ENCODE results near the gene C2orf81. TPM values are rescaled to one million over a fixed set of nuclear protein-coding genes. Genes with fewer than 3 reads are reported as not detected.

C2orf81 gene
- total RNA-seq, 8 experiments from 2014 or later: 1.6 to 5.8 (median 2.7) TPM

GRCh38 chr2:74439803-74440377, 18.5 kb upstream of the C2orf81 start:
- ATAC-seq (replicated peaks in 6 of 8): peak; percentile 41 to 68 (median 56)
- H3K27ac ChIP-seq: peak overlapping the region in 1 of 2 donors; percentile 5

GRCh38 chr2:74439373-74439772, 18.0 kb upstream of the C2orf81 start:
- Histone ChIP-seq H3K27ac (no peak overlapping the region), H3K4me3 (peak overlapping the region in 4 of 5 donors; percentile 16 to 32 (median 29)), H3K4me1 (replicated peaks in 1 of 2) (peaks cover 17 to 18% of the 10 kb centered on the region in 2 donors)
- 13 to 40% (median 18%) methylated on average over 1 to 2 of the region's 3 CpGs; no CpG with 5 or more reads in 7 of the 10 experiments for WGBS, 10 experiments
- in situ Hi-C loops (cut with MboI; ENCODE audit: low pct_unique_long_range_greater_than_20kb in 2 of 9, low sequenced_read_pairs in 9 of 9, unreplicated experiment in 9 of 9): no loop called here
- no peak for ATAC-seq (replicated peaks in 6 of 8)

More at GRCh38 chr2:74439803-74440377, 18.5 kb upstream of the C2orf81 start:
- in situ Hi-C loops (cut with MboI; ENCODE audit: low pct_unique_long_range_greater_than_20kb in 2 of 9, low sequenced_read_pairs in 9 of 9, unreplicated experiment in 9 of 9): no loop called here
- H3K4me3 ChIP-seq: peak overlapping the region; percentile 9 to 32 (median 28)
- peaks cover 17 to 18% of the 10 kb centered on the region in 2 donors for H3K4me1 ChIP-seq (replicated peaks in 1 of 2)
- WGBS, 10 experiments: 0 to 23% (median 6%) methylated on average over 1 to 8 of the region's 14 CpGs; no CpG with 5 or more reads in 3 of the 10 experiments

DNA sequence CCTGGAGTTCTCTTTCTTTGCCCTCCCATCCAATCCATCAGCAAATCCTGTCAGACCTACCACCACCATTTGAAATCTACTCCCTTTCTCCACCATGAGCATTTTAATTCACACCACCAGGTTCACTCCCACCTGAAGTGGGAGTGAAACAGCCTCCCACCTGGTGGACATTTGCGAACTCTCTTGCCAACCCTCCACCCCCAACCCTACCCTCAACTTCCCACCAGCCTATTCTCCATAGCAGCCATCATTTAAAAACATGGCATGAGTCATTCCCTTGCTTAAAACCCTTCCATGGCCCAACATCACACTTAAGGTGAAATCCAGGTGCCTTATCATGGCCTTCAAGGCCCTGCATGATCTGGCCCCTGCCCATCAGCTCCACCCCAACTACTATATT, 16.8 kb upstream of the C2orf81 start:
- in situ Hi-C loops (cut with MboI; ENCODE audit: low pct_unique_long_range_greater_than_20kb in 2 of 9, low sequenced_read_pairs in 9 of 9, unreplicated experiment in 9 of 9): no loop called here
- peaks cover 17 to 18% of the 10 kb centered on the region in 2 donors for H3K4me1 ChIP-seq (replicated peaks in 1 of 2)
- no peak overlapping the region for H3K4me3 ChIP-seq
- WGBS, 10 experiments: 83 to 100% methylated on average over 1 of the region's 1 CpG; no CpG with 5 or more reads in 8 of the 10 experiments
- ATAC-seq (replicated peaks in 6 of 8): no peak
- no peak overlapping the region for H3K27ac ChIP-seq

DNA sequence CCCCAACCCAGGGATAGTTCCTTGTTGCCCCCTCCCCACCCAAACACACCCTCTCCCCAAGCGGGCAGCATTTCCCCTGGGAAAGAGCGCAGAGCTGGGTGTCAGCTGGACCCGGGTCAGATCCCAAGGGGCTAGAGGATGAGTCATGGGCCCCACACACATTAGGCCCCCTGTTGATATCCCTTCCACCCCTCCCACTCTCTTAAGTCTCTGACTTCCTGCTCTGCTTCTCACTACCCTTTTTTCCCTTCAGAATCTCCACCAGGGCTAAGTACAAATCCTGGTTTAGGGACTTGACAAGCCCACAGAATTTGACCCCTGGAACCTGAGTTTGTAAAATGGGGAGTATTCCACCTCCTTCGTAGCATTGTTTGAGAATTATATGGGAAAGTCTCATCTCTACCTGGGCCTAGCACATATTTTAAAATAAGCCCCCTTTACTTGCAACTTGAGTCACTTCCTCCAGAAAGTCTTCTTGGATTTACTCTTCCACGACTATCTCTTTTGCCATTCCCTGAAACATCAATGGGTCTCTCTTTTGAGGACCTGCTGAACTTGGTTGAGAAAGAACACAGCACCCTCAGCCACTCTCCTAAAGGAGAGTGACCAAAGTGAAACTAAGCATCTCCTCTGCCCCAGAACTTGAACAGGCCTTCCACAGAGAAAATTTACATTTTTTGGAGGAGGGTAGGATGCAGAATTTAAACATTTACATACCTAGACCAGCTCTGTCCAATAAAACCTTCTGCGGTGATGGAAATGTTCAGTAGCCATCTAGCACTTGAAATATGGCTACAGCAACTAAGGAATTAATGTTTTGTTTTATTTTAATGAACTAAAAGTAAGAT, 15.7 kb upstream of the C2orf81 start:
- 41 to 93% (median 83%) methylated on average over 1 to 3 of the region's 6 CpGs; no CpG with 5 or more reads in 1 of the 10 experiments for WGBS, 10 experiments
- in situ Hi-C loops (cut with MboI; ENCODE audit: low pct_unique_long_range_greater_than_20kb in 2 of 9, low sequenced_read_pairs in 9 of 9, unreplicated experiment in 9 of 9): no loop called here
- H3K27ac ChIP-seq: no peak overlapping the region
- H3K4me3 ChIP-seq: no peak overlapping the region
- peaks cover 17 to 18% of the 10 kb centered on the region in 2 donors for H3K4me1 ChIP-seq (replicated peaks in 1 of 2)
- no peak for ATAC-seq (replicated peaks in 6 of 8)

GRCh38 chr2:74436111-74436805, 14.8 kb upstream of the C2orf81 start:
- no peak for ATAC-seq (replicated peaks in 6 of 8)
- Histone ChIP-seq H3K4me3 (no peak overlapping the region), H3K4me1 (replicated peaks in 1 of 2) (peaks cover 17 to 18% of the 10 kb centered on the region in 2 donors), H3K27ac (no peak overlapping the region)
- in situ Hi-C loops (cut with MboI; ENCODE audit: low pct_unique_long_range_greater_than_20kb in 2 of 9, low sequenced_read_pairs in 9 of 9, unreplicated experiment in 9 of 9): no loop called here
- WGBS, 10 experiments: 55 to 100% (median 94%) methylated on average over 1 to 21 of the region's 43 CpGs; no CpG with 5 or more reads in 3 of the 10 experiments

DNA sequence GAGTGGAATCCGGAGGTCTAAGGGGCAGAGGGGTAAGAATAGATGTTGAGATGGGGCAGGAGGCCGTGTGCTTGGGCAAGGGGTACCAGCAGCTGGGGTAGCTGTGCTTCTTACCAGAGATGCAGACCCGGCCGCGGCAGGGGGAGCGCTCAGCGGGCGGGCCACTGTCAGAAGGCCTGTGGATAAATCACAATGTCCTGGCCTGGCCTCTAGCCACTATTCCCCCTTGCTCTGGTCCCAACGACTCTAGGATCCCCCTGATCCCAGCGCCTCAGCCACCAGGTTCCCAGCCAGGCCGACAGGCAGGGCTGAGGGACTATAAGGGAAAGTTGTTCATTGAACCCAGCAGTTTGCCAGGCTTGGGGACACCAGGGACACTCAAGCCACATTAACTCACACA, 9.1 kb upstream of the C2orf81 start:
- in situ Hi-C loops (cut with MboI; ENCODE audit: low pct_unique_long_range_greater_than_20kb in 2 of 9, low sequenced_read_pairs in 9 of 9, unreplicated experiment in 9 of 9): no loop called here
- no peaks in the 10 kb centered on the region for H3K4me1 ChIP-seq (replicated peaks in 1 of 2)
- no peak overlapping the region for H3K27ac ChIP-seq
- peak in 1 of 8 experiments; percentile 16 for ATAC-seq (replicated peaks in 6 of 8)
- no peak overlapping the region for H3K4me3 ChIP-seq
- 67 to 91% methylated on average over 1 to 10 of the region's 11 CpGs; no CpG with 5 or more reads in 8 of the 10 experiments for WGBS, 10 experiments

DNA sequence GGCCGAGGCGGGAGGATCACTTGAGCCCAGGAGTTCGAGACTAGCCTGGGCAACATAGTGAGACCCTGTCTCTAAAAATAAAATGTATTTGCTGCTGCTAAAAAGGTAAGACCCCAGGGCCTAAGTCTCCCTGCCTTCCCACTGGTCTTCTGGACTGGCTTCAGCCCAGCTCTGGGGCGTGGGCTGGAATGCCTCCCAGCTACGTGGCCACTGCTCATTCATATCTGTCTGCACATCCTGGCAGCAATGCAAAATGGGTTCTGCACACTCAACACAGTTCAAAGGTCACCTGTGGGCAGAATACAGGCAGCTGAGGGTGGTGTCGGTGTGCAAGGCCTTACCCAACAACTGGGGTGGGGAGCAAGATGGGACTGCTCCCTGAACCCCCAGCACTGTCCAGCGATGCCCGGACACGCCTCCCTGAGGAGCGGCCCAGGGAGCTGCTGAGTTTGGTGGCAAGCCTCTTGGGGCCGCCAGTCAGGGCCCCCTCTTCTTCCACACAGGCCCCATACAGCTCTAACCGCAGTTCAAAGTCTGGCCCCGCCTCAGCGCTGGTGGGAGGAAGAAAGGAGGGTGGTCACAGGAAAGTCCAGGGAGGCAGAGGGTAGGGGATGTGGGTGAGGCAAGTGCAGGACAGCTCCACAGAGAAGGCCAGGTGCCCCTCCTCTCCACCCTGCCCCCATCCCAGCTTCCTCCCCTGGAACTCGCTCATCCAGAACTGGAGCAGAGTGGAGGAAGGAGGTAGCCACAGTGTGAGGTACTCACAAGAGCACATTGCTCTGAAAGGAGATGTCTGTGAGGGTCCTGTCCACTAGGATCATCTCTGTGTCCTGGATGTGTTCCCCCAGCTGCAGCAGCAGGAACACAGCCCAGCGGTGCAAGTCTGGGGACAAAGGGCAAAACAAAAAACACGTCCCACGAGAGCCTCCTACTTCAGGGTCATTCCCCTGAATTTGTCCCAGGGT, 8.3 kb upstream of the C2orf81 start:
- 33 to 100% (median 93%) methylated on average over 1 to 12 of the region's 18 CpGs; no CpG with 5 or more reads in 2 of the 10 experiments for WGBS, 10 experiments
- ATAC-seq (replicated peaks in 6 of 8): peak in 2 of 8 experiments; percentile 6 to 14
- Histone ChIP-seq H3K27ac (no peak overlapping the region), H3K4me1 (replicated peaks in 1 of 2) (no peaks in the 10 kb centered on the region), H3K4me3 (no peak overlapping the region)
- in situ Hi-C loops (cut with MboI; ENCODE audit: low pct_unique_long_range_greater_than_20kb in 2 of 9, low sequenced_read_pairs in 9 of 9, unreplicated experiment in 9 of 9): no loop called here

DNA sequence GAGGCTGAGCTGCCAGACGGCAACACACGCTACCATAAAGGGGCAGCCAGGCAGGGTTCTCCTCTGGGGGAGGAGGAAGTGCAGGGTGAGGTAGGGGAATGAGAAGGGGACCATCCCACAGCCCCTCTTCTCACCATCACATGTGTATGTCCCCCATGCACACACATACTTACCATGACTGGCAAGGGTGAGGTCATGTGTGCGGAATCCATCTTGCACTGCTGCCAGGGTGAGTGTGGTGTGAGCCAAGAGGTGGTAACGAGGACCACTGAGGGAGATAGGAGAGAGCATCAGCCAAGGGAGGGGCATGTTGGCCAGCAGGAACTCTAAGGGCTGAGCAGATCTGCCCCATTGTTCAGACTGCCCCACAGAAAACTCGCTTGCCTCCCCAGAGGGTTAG, 7.3 kb upstream of the C2orf81 start:
- in situ Hi-C loops (cut with MboI; ENCODE audit: low pct_unique_long_range_greater_than_20kb in 2 of 9, low sequenced_read_pairs in 9 of 9, unreplicated experiment in 9 of 9): no loop called here
- Histone ChIP-seq H3K4me1 (replicated peaks in 1 of 2) (no peaks in the 10 kb centered on the region), H3K27ac (no peak overlapping the region), H3K4me3 (no peak overlapping the region)
- 55 to 100% (median 100%) methylated on average over 1 to 3 of the region's 5 CpGs; no CpG with 5 or more reads in 5 of the 10 experiments for WGBS, 10 experiments
- ATAC-seq (replicated peaks in 6 of 8): no peak

- 25 to 86% (median 80%) methylated on average over 1 to 3 of the region's 3 CpGs; no CpG with 5 or more reads in 5 of the 10 experiments for WGBS, 10 experiments
- ATAC-seq (replicated peaks in 6 of 8): no peak
- Histone ChIP-seq H3K27ac (no peak overlapping the region), H3K4me3 (no peak overlapping the region), H3K4me1 (replicated peaks in 1 of 2) (peaks cover 0 to under 1% of the 10 kb centered on the region in 2 donors)
- in situ Hi-C loops (cut with MboI; ENCODE audit: low pct_unique_long_range_greater_than_20kb in 2 of 9, low sequenced_read_pairs in 9 of 9, unreplicated experiment in 9 of 9): no loop called here
These were observed 6.1 kb upstream of the C2orf81 start for GRCh38 chr2:74427551-74427950.

DNA sequence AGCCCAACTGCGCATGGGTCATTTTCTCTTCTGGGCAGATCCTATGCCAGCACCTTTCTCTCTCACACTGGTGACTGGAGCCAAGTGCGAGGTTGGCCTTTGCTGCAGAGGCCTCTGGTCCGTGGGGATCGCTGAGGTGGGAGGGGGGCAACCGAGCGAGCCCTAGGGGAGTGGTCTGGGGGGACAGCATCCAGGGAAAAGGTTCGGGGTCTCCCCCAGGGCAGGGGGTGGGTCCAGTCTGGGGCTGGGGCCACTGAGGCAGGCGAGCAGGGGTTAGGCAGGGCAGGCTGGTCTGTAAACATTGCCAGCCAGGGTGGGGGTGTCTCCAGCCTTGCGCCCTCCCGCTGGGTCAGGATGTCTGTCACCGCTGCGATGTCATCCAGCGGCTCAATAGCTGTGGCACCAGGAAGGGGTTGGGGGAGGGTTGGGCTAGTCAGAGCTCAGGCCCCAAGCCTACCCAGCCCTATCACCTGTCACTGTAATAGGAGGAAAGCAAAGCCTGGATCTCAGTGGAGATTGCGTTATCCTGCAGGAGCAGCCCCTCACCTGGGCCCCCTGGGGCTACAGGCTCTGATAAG, 4.9 kb upstream of the C2orf81 start:
- in situ Hi-C loops (cut with MboI; ENCODE audit: low pct_unique_long_range_greater_than_20kb in 2 of 9, low sequenced_read_pairs in 9 of 9, unreplicated experiment in 9 of 9): no loop called here
- ATAC-seq (replicated peaks in 6 of 8): no peak
- Histone ChIP-seq H3K4me1 (replicated peaks in 1 of 2) (peaks cover 0 to 5% of the 10 kb centered on the region in 2 donors), H3K4me3 (no peak overlapping the region), H3K27ac (no peak overlapping the region)
- WGBS, 10 experiments: 77 to 100% (median 100%) methylated on average over 1 to 4 of the region's 14 CpGs; no CpG with 5 or more reads in 7 of the 10 experiments

DNA sequence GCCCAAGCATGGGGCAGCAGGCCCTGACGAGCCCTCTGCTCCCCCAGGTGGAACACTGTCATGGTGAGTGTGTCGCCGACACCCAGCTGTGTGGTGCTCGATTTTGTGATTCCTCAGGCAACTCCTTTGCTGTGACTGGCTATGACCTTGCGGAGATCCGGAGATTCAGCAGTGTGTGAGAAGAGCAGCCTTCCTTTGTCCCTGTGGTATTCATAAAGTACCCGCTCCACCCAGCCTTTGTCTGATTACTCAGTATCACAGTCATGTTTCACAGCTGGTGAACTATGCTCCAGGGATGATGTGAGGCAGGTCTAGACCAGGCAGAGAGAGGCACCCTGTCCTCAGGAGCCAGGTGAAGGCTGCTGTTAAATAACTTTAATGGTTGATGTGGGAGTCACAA, 4.1 kb upstream of the C2orf81 start:
- Histone ChIP-seq H3K4me3 (no peak overlapping the region), H3K27ac (no peak overlapping the region), H3K4me1 (replicated peaks in 1 of 2) (peaks cover 0 to 8% of the 10 kb centered on the region in 2 donors)
- peak in 2 of 8 experiments; percentile 23 to 42 for ATAC-seq (replicated peaks in 6 of 8)
- in situ Hi-C loops (cut with MboI; ENCODE audit: low pct_unique_long_range_greater_than_20kb in 2 of 9, low sequenced_read_pairs in 9 of 9, unreplicated experiment in 9 of 9): no loop called here
- 10 to 100% (median 69%) methylated on average over 1 to 2 of the region's 7 CpGs; no CpG with 5 or more reads in 7 of the 10 experiments for WGBS, 10 experiments

DNA sequence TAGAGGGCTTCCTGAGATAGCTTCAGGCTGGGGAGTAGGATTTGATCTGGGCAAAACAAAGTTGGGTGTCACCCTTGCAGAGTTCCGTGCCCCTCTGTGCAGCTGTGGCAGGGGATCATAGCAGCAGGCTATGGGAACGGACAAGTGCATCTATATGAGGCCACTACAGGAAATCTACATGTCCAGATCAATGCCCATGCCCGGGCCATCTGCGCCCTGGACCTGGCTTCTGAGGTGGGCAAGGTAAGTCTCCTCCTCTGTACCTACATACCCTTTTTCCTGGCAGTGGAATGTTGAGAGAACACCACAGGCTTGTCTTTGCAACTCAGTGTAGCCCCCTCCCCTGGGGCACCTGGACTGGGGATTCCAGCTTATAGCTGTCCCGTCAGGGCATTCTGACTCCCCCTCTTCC, 3.6 kb upstream of the C2orf81 start:
- no peak overlapping the region for H3K4me3 ChIP-seq
- peaks cover 0 to 11% of the 10 kb centered on the region in 2 donors for H3K4me1 ChIP-seq (replicated peaks in 1 of 2)
- ATAC-seq (replicated peaks in 6 of 8): no peak
- H3K27ac ChIP-seq: no peak overlapping the region
- in situ Hi-C loops (cut with MboI; ENCODE audit: low pct_unique_long_range_greater_than_20kb in 2 of 9, low sequenced_read_pairs in 9 of 9, unreplicated experiment in 9 of 9): no loop called here
- WGBS, 10 experiments: 79 to 100% (median 90%) methylated on average over 2 of the region's 5 CpGs; no CpG with 5 or more reads in 6 of the 10 experiments
